Measurements from ENCODE around the gene IER5. TPM values are rescaled to one million over a fixed set of nuclear protein-coding genes. Genes with fewer than 3 reads are reported as not detected.

The IER5 gene
- total RNA-seq, 6 donors from 2014 or later = 15.0 to 43.6 (median 26.1) TPM

- ATAC-seq (ENCODE audit: low FRiP score in 2 of 2) (no peak), DNase-seq (no peak)
- Histone ChIP-seq H3K27me3 (no peaks in the 10 kb centered on the region), H3K4me1 (peaks cover 28 to 40% (median 33%) of the 10 kb centered on the region in 4 donors), H3K4me3 (no peak overlapping the region), H3K9me3 (no peaks in the 10 kb centered on the region), H3K27ac (no peak overlapping the region), H3K36me3 (no peaks in the 10 kb centered on the region)
- 53 to 72% methylated on average over 4 of the region's 4 CpGs for WGBS, 2 donors
- TF ChIP-seq POLR2A (IDR thresholded peaks at IDR 0.05) (no peak), EP300 (IDR thresholded peaks at IDR 0.05) (peak in 1 of 4 donors; percentile 42)
Measured at GRCh38 chr1:181126289-181126688, 37.8 kb downstream of the IER5 start.

DNA sequence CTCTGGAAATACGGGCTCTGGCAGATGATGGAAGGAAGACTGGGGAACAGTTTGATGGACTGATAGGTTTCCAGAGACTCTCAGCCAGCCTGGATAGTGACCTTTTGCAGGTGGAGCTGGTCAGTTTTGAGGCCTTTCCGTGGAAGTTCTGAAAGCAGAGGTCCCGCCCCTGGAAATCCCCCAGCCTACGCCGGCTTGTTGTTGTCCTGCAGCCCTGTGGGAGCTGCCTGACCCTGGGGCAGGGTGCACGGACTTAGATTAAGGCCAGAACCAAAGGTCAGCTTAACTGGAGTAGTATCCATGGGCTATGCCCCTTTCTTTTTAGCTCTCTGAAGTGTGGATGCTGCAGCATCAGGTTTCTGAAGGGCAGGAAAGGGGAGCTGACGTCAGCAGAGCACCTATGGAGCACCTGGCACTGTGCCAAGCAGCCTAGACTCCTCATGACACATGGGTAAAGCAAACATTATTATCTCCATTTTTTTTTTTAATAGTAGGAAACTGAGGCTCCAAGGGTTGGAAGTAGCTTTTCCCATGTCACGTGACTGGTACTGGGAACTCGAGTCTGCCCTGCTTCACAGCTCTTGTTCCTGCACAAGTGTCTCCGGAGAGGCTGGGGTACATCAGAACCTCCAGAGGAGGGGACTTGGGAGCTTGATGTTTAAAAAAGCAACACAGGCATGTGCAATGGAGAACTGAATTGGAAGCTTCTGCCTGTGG is 38.5 kb downstream of the IER5 start:
- Histone ChIP-seq H3K4me3 (no peak overlapping the region), H3K27me3 (no peaks in the 10 kb centered on the region), H3K9me3 (no peaks in the 10 kb centered on the region), H3K4me1 (peaks cover 28 to 40% (median 33%) of the 10 kb centered on the region in 4 donors), H3K36me3 (no peaks in the 10 kb centered on the region), H3K27ac (no peak overlapping the region)
- DNase-seq = peak in 1 of 2 donors; percentile 50
- WGBS, 2 donors = 54 to 74% methylated on average over 9 to 10 of the region's 10 CpGs
- TF ChIP-seq POLR2AphosphoS5 (IDR thresholded peaks at IDR 0.05) = no peak
- no peak for TF ChIP-seq POLR2A (IDR thresholded peaks at IDR 0.05)
- TF ChIP-seq, protein P1, sequence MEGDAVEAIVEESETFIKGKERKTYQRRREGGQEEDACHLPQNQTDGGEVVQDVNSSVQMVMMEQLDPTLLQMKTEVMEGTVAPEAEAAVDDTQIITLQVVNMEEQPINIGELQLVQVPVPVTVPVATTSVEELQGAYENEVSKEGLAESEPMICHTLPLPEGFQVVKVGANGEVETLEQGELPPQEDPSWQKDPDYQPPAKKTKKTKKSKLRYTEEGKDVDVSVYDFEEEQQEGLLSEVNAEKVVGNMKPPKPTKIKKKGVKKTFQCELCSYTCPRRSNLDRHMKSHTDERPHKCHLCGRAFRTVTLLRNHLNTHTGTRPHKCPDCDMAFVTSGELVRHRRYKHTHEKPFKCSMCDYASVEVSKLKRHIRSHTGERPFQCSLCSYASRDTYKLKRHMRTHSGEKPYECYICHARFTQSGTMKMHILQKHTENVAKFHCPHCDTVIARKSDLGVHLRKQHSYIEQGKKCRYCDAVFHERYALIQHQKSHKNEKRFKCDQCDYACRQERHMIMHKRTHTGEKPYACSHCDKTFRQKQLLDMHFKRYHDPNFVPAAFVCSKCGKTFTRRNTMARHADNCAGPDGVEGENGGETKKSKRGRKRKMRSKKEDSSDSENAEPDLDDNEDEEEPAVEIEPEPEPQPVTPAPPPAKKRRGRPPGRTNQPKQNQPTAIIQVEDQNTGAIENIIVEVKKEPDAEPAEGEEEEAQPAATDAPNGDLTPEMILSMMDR (IDR thresholded peaks at IDR 0.05) = no peak
- TF ChIP-seq EP300 (IDR thresholded peaks at IDR 0.05) = no peak
- no peak for ATAC-seq (ENCODE audit: low FRiP score in 2 of 2)

GRCh38 chr1:181127898-181128453 is 39.5 kb downstream of the IER5 start:
- no peak for ATAC-seq (ENCODE audit: low FRiP score in 2 of 2)
- no peak overlapping the region for H3K4me3 ChIP-seq
- 78 to 86% methylated on average over 5 of the region's 5 CpGs for WGBS, 2 donors

DNA sequence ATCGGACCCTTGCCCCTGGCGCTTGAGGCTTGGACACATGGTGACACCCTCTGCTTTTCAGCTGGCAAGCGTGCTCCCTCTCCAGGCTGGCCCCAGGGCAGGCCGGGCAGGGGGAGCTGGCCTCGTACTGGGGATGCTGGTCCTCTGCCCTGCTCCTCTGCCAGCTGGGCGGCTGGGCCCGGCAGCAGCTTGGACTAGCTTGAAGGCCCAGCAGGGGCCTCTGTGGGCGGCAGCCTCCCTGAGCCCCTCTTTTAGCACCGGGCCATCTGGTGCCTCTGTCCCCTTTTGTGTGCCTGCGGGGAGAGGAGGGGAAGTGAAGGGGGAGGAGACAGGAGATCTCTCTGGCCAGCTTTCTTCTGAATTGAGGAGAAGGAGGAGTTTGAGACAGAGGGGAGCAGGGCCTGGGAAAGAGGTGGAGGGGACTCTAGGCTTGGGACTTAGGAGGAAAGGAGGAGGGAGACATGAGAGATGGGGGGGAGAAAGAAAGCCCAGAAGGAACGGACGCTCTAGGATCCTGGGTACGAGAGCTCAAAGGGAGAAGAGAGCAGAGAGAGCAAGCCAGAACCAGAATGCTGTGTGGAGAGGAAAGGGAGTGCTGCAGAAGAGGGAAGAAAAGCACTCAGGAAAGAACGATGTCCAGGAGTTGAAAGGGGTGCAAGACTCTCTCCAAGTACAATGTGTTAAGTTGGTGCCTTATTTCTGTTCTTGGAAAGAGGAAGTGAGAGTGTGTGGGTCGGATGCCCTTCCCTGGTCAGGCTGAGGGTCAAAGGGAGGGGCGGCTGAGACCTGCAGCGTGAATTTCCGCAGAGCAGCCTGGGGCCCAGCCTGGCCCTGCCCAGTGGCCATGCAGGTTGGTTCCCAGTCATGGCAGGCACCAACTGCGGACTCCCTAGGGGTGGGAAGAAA is 40.3 kb downstream of the IER5 start:
- H3K36me3 ChIP-seq = no peaks in the 10 kb centered on the region
- ATAC-seq (ENCODE audit: low FRiP score in 2 of 2) = peak in 1 of 2 donors; percentile 67
- peak overlapping the region; percentile 57 to 77 (median 72) for H3K27ac ChIP-seq
- H3K9me3 ChIP-seq = no peaks in the 10 kb centered on the region
- no peaks in the 10 kb centered on the region for H3K27me3 ChIP-seq
- TF ChIP-seq POLR2AphosphoS5 (IDR thresholded peaks at IDR 0.05) (no peak), POLR2A (IDR thresholded peaks at IDR 0.05) (peak in 1 of 4 donors; percentile 48), EP300 (IDR thresholded peaks at IDR 0.05) (peak in 1 of 4 donors; percentile 39)
- TF ChIP-seq, protein P1 (IDR thresholded peaks at IDR 0.05) = no peak
- H3K4me3 ChIP-seq = no peak overlapping the region
- DNase-seq = peak; percentile 70 to 84
- peaks cover 28 to 45% (median 33%) of the 10 kb centered on the region in 4 donors for H3K4me1 ChIP-seq
- 45 to 62% methylated on average over 13 to 19 of the region's 19 CpGs for WGBS, 2 donors

More at GRCh38 chr1:181127898-181128453, 39.5 kb downstream of the IER5 start:
- no peaks in the 10 kb centered on the region for H3K36me3 ChIP-seq
- no peak for DNase-seq
- TF ChIP-seq, protein P1 (IDR thresholded peaks at IDR 0.05) = no peak
- TF ChIP-seq POLR2A (IDR thresholded peaks at IDR 0.05) (no peak), EP300 (IDR thresholded peaks at IDR 0.05) (no peak), POLR2AphosphoS5 (IDR thresholded peaks at IDR 0.05) (no peak)
- no peaks in the 10 kb centered on the region for H3K27me3 ChIP-seq
- no peaks in the 10 kb centered on the region for H3K9me3 ChIP-seq
- peak overlapping the region; percentile 57 to 77 (median 72) for H3K27ac ChIP-seq
- peaks cover 28 to 40% (median 33%) of the 10 kb centered on the region in 4 donors for H3K4me1 ChIP-seq
